ENCODE measurements around the gene IFI27. TPM values are rescaled to one million over a fixed set of nuclear protein-coding genes. Genes with fewer than 3 reads are reported as not detected.

The IFI27 gene
- total RNA-seq, 2 experiments from 2014 or later = 0.63 to 1.5 TPM

GRCh38 chr14:94089479-94089878 is 21.1 kb upstream of the IFI27 start:
- no peak for DNase-seq (ENCODE audit: low spot score)
- no peaks in the 10 kb centered on the region for H3K79me2 ChIP-seq (ENCODE audit: insufficient read depth, low read depth, low read length)
- no peaks in the 10 kb centered on the region for H4K20me1 ChIP-seq (ENCODE audit: insufficient read depth, low read length)
- intact Hi-C loops (cut with micrococcal nuclease; ENCODE audit: unreplicated experiment) = no loop called here
- ChIA-PET CTCF (ENCODE audit: unreplicated experiment) (no interaction called here), POLR2A (interaction anchor here (0.6 to 1.0 kb wide), 3 partner anchors 9 to 91 kb away, joined by 3 to 4 read pairs (median 3); partner anchors contain the start of genes DDX24 and IFI27L1)
- no peaks in the 10 kb centered on the region for H3K9me2 ChIP-seq (ENCODE audit: insufficient read depth, low read length)
- no peak for TF ChIP-seq EZH2phosphoT487 (IDR thresholded peaks at IDR 0.05; ENCODE audit: borderline replicate concordance, low read depth, low read length)
- TF ChIP-seq, protein P1, sequence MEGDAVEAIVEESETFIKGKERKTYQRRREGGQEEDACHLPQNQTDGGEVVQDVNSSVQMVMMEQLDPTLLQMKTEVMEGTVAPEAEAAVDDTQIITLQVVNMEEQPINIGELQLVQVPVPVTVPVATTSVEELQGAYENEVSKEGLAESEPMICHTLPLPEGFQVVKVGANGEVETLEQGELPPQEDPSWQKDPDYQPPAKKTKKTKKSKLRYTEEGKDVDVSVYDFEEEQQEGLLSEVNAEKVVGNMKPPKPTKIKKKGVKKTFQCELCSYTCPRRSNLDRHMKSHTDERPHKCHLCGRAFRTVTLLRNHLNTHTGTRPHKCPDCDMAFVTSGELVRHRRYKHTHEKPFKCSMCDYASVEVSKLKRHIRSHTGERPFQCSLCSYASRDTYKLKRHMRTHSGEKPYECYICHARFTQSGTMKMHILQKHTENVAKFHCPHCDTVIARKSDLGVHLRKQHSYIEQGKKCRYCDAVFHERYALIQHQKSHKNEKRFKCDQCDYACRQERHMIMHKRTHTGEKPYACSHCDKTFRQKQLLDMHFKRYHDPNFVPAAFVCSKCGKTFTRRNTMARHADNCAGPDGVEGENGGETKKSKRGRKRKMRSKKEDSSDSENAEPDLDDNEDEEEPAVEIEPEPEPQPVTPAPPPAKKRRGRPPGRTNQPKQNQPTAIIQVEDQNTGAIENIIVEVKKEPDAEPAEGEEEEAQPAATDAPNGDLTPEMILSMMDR (conservative IDR thresholded peaks at IDR 0.05; ENCODE audit: low read length) = no peak
- no peak overlapping the region for H3K4me3 ChIP-seq (ENCODE audit: low read depth, low read length, poor library complexity, severe bottlenecking)
- BruUV-seq (replicated peaks) = no TSS peak
- H3K4me1 ChIP-seq (ENCODE audit: insufficient read depth, low read length, poor library complexity, severe bottlenecking) = no peaks in the 10 kb centered on the region
- no peak overlapping the region for H3K27ac ChIP-seq (ENCODE audit: low read depth, low read length, poor library complexity, severe bottlenecking)
- 0 out of 2 replicates have a peak, but pooled peaks cover 3% of the 10 kb centered on the region for H3K9me3 ChIP-seq (ENCODE audit: low read length)
- no peak overlapping the region for H2AFZ ChIP-seq (ENCODE audit: low read length)
- H3K4me2 ChIP-seq (ENCODE audit: low read length) = no peak overlapping the region
- peaks cover 6% of the 10 kb centered on the region; the same call in 1 of the 2 replicates for H3K36me3 ChIP-seq (ENCODE audit: insufficient read depth, low read length)

DNA sequence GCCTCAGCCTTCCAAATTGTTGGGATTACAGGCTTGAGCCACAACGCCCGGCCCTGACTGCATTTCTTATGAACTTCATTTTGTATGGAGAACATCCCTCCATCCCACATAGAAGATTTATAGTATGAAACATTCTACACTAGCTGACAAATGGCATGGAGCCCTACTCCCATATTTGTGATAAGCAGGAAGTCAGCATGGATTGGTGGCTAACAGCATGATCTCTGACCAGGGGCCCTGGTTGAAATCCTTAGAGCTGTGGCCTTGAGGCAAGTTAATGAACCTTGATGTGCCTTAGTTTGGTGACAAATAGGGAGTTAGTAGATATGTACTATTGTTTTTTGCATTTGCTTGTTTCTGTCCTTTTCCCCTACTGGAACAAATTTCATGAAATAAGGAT is 17.1 kb upstream of the IFI27 start:
- Histone ChIP-seq H3K36me3 (ENCODE audit: insufficient read depth, low read length) (peaks cover 5% of the 10 kb centered on the region; the same call in 1 of the 2 replicates), H3K27ac (ENCODE audit: low read depth, low read length, poor library complexity, severe bottlenecking) (no peak overlapping the region), H3K4me2 (ENCODE audit: low read length) (no peak overlapping the region), H3K4me1 (ENCODE audit: insufficient read depth, low read length, poor library complexity, severe bottlenecking) (no peaks in the 10 kb centered on the region), H3K9me2 (ENCODE audit: insufficient read depth, low read length) (no peaks in the 10 kb centered on the region), H2AFZ (ENCODE audit: low read length) (no peak overlapping the region), H3K79me2 (ENCODE audit: insufficient read depth, low read depth, low read length) (no peaks in the 10 kb centered on the region), H3K4me3 (ENCODE audit: low read depth, low read length, poor library complexity, severe bottlenecking) (no peak overlapping the region), H4K20me1 (ENCODE audit: insufficient read depth, low read length) (no peaks in the 10 kb centered on the region), H3K9me3 (ENCODE audit: low read length) (0 out of 2 replicates have a peak, but pooled peaks cover 3% of the 10 kb centered on the region)
- no TSS peak for BruUV-seq (replicated peaks)
- intact Hi-C loops (cut with micrococcal nuclease; ENCODE audit: unreplicated experiment) = no loop called here
- POLR2A ChIA-PET = no interaction called here
- CTCF ChIA-PET (ENCODE audit: unreplicated experiment) = no interaction called here
- TF ChIP-seq, protein P1 (conservative IDR thresholded peaks at IDR 0.05; ENCODE audit: low read length) = no peak
- TF ChIP-seq EZH2phosphoT487 (IDR thresholded peaks at IDR 0.05; ENCODE audit: borderline replicate concordance, low read depth, low read length) = no peak
- no peak for DNase-seq (ENCODE audit: low spot score)

DNA sequence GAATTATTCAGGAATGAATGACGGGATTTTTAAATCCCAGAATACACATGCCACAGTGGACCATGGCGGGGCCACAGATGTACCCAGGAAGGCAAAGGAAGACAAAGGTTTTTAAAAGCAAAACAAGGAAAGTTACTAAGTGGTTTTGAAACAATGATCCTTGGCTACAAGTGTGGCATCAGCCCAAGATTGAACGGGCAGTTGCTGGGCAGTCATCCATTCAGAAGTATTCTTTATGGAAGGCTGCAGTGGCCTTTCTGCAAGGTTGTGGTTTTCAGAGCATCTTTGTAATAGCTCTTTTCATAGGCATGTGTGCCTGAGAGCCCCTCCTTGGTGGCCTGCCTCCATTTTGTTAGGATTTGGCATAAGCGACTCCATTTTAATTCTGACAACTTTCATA is 13.4 kb upstream of the IFI27 start:
- ChIA-PET CTCF (ENCODE audit: unreplicated experiment) (no interaction called here), POLR2A (interaction anchor here (0.5 kb wide), 2 partner anchors 9 to 213 kb away, joined by 3 read pairs; no protein-coding TSS in a partner anchor)
- no peaks in the 10 kb centered on the region for H3K9me3 ChIP-seq (ENCODE audit: low read length)

More for the DNA sequence above, 13.4 kb upstream of the IFI27 start:
- Histone ChIP-seq H3K79me2 (ENCODE audit: insufficient read depth, low read depth, low read length) (no peaks in the 10 kb centered on the region), H3K9me2 (ENCODE audit: insufficient read depth, low read length) (no peaks in the 10 kb centered on the region), H2AFZ (ENCODE audit: low read length) (no peak overlapping the region), H3K4me2 (ENCODE audit: low read length) (no peak overlapping the region), H3K27ac (ENCODE audit: low read depth, low read length, poor library complexity, severe bottlenecking) (no peak overlapping the region), H3K4me3 (ENCODE audit: low read depth, low read length, poor library complexity, severe bottlenecking) (no peak overlapping the region), H4K20me1 (ENCODE audit: insufficient read depth, low read length) (no peaks in the 10 kb centered on the region), H3K4me1 (ENCODE audit: insufficient read depth, low read length, poor library complexity, severe bottlenecking) (no peaks in the 10 kb centered on the region), H3K36me3 (ENCODE audit: insufficient read depth, low read length) (peaks cover 5% of the 10 kb centered on the region; the same call in 1 of the 2 replicates)
- intact Hi-C loops (cut with micrococcal nuclease; ENCODE audit: unreplicated experiment) = no loop called here
- TF ChIP-seq, protein P1 (conservative IDR thresholded peaks at IDR 0.05; ENCODE audit: low read length) = no peak
- no peak for TF ChIP-seq EZH2phosphoT487 (IDR thresholded peaks at IDR 0.05; ENCODE audit: borderline replicate concordance, low read depth, low read length)
- BruUV-seq (replicated peaks) = no TSS peak
- no peak for DNase-seq (ENCODE audit: low spot score)
